NOMO-1 treated with DMSO at 0.1 percent for 48 hours (cell line): ENCODE data around the gene PCSK6.

ENCODE experiments used
- DNase-seq: peaks from one replicate; lab custom pipeline; 2025; ENCODE audit not compliant: unreplicated experiment; lab: John Stamatoyannopoulos, UW

Gene PCSK6

GRCh38 chr15:101499863-101500713 lies 10.6 kb upstream of the PCSK6 start:
- DNase-seq, result peak; percentile 78

GRCh38 chr15:101498717-101499480 lies 9.4 kb upstream of the PCSK6 start:
- no peak for DNase-seq

GRCh38 chr15:101498076-101498716 lies 8.7 kb upstream of the PCSK6 start:
- no peak for DNase-seq

- DNase-seq, result no peak
Observed at GRCh38 chr15:101497484-101498034, 8.1 kb upstream of the PCSK6 start.

- DNase-seq, result no peak
Observed at GRCh38 chr15:101497017-101497416, 7.5 kb upstream of the PCSK6 start.

GRCh38 chr15:101496198-101496986 lies 6.9 kb upstream of the PCSK6 start:
- no peak for DNase-seq

GRCh38 chr15:101495334-101496197 lies 6.1 kb upstream of the PCSK6 start:
- no peak for DNase-seq

- no peak for DNase-seq
Observed at GRCh38 chr15:101494251-101494796, 4.8 kb upstream of the PCSK6 start.

GRCh38 chr15:101492766-101493692 lies 3.5 kb upstream of the PCSK6 start:
- DNase-seq, result peak; percentile 46

GRCh38 chr15:101491734-101492640 lies 2.5 kb upstream of the PCSK6 start:
- no peak for DNase-seq

GRCh38 chr15:101490922-101491733 lies 1.6 kb upstream of the PCSK6 start:
- no peak for DNase-seq

GRCh38 chr15:101490408-101490891 lies 943 bp upstream of the PCSK6 start:
- DNase-seq, result no peak

- DNase-seq, result peak; percentile 43
Observed at GRCh38 chr15:101489237-101489598, 289 bp downstream of the PCSK6 start.

GRCh38 chr15:101488300-101489164 lies 975 bp downstream of the PCSK6 start:
- DNase-seq, result no peak

GRCh38 chr15:101486696-101487459 lies 2.6 kb downstream of the PCSK6 start:
- DNase-seq, result no peak
